IMR-90 (cell line): ENCODE data around the gene CCNA2. TPM values are rescaled to one million over a fixed set of nuclear protein-coding genes. Genes with fewer than 3 reads are reported as not detected.

Source experiments
- ATAC-seq: fragments of 200-7000 bp; cut with Tn5 transposase; 2 replicates; pipeline ENCODE4 v1.9.1; 2020; ENCODE audit warnings: low read depth, mild to moderate bottlenecking, moderate library complexity
- BruUV-seq: library from RNA; stranded (reverse); fragments of 400-500 nt; replicated peaks from 2 replicates; lab custom pipeline; 2021; lab: Mats Ljungman, UMichigan
- CTCF ChIA-PET: fragments of 300-600 bp; formaldehyde crosslinking; extraction: SDS; loops from one replicate; lab custom pipeline; 2021; ENCODE audit warnings: antibody characterized with exemption; lab: Yijun Ruan, JAX
- POLR2A ChIA-PET: fragments of 300-600 bp; sonication (Branson Sonifier 250); formaldehyde crosslinking; loops from one replicate; lab custom pipeline; 2022; ENCODE audit warnings: antibody characterized with exemption; ENCODE audit not compliant: unreplicated experiment; lab: Charles Lee
- DNase-seq: peaks from one replicate; pipeline ENCODE4 v3.0.0; 2013
- H2AFZ ChIP-seq: replicated peaks from 2 replicates; pipeline ENCODE3; 2013; ENCODE audit warnings: low read length, mild to moderate bottlenecking; ENCODE audit not compliant: poor library complexity
- H2AK5ac ChIP-seq: 2 replicates; pipeline ENCODE4 v1.6.1; 2013; ENCODE audit warnings: low read depth, low read length, inconsistent platforms
- H2AK9ac ChIP-seq: replicated peaks from 2 replicates; pipeline ENCODE3; 2013; ENCODE audit warnings: mild to moderate bottlenecking, low read depth, low read length, moderate library complexity; ENCODE audit not compliant: poor library complexity
- H2BK120ac ChIP-seq: 2 replicates; pipeline ENCODE4 v1.6.1; 2013; ENCODE audit warnings: low read depth, low read length, inconsistent platforms
- H2BK15ac ChIP-seq: 3 replicates; pipeline ENCODE4 v1.6.1; 2013; ENCODE audit warnings: low read depth, low read length, inconsistent platforms
- H2BK20ac ChIP-seq: 2 replicates; pipeline ENCODE4 v1.6.1; 2013; ENCODE audit warnings: low read depth, mild to moderate bottlenecking, inconsistent platforms, low read length, moderate library complexity
- H2BK5ac ChIP-seq: 2 replicates; pipeline ENCODE4 v1.6.1; 2013; ENCODE audit warnings: mild to moderate bottlenecking, low read depth, low read length, inconsistent platforms; ENCODE audit not compliant: poor library complexity, severe bottlenecking
- H3K14ac ChIP-seq: replicated peaks from 2 replicates; pipeline ENCODE4 v1.6.1; 2013; ENCODE audit warnings: low read depth, low read length, inconsistent platforms
- H3K18ac ChIP-seq: 2 replicates; pipeline ENCODE4 v1.6.1; 2013; ENCODE audit warnings: low read depth, low read length, control low read depth
- H3K23ac ChIP-seq: 2 replicates; pipeline ENCODE4 v1.6.1; 2013; ENCODE audit warnings: low read depth, low read length, inconsistent platforms
- H3K27ac ChIP-seq: 2 replicates; pipeline ENCODE4 v1.5.1; 2013; ENCODE audit warnings: mild to moderate bottlenecking, control low read depth, low read length; ENCODE audit not compliant: insufficient read depth
- H3K27me3 ChIP-seq: 2 replicates; pipeline ENCODE4 v1.6.1; 2013; ENCODE audit warnings: low read length; ENCODE audit not compliant: control insufficient read depth, insufficient read depth
- H3K36me3 ChIP-seq: 2 replicates; pipeline ENCODE4 v1.6.1; 2013; ENCODE audit warnings: low read length, mixed read lengths; ENCODE audit not compliant: control insufficient read depth, insufficient read depth
- H3K4ac ChIP-seq: 2 replicates; pipeline ENCODE4 v1.6.1; 2013; ENCODE audit warnings: low read depth, low read length, inconsistent platforms
- H3K4me1 ChIP-seq: 2 replicates; pipeline ENCODE4 v1.6.1; 2013; ENCODE audit warnings: low read length, mixed read lengths; ENCODE audit not compliant: control insufficient read depth, insufficient read depth
- H3K4me2 ChIP-seq: 2 replicates; pipeline ENCODE4 v1.6.1; 2013; ENCODE audit warnings: low read depth, mild to moderate bottlenecking, control low read depth, low read length, moderate library complexity
- H3K4me3 ChIP-seq: 2 replicates; pipeline ENCODE4 v1.5.1; 2013; ENCODE audit warnings: low read depth, mild to moderate bottlenecking, control low read depth, low read length, moderate library complexity; ENCODE audit not compliant: insufficient read depth
- H3K56ac ChIP-seq: 2 replicates; pipeline ENCODE4 v1.6.1; 2013; ENCODE audit warnings: low read length, inconsistent platforms; ENCODE audit not compliant: insufficient read depth; ENCODE audit errors: extremely low read depth
- H3K79me1 ChIP-seq, 2 experiments: 2 replicates each; pipeline ENCODE4 v1.6.1; 2013; ENCODE audit warnings: low read length in 2 of 2, inconsistent platforms in 1 of 2, low read depth in 1 of 2
- H3K9ac ChIP-seq: 2 replicates; pipeline ENCODE4 v1.6.1; 2013; ENCODE audit warnings: low read depth, low read length, control low read depth
- H3K9me1 ChIP-seq: 2 replicates; pipeline ENCODE4 v1.6.1; 2013; ENCODE audit warnings: low read length, inconsistent platforms; ENCODE audit not compliant: insufficient read depth
- H3K9me3 ChIP-seq: 2 replicates; pipeline ENCODE4 v1.6.1; 2013; ENCODE audit warnings: low read length; ENCODE audit not compliant: control insufficient read depth, insufficient read depth
- H4K20me1 ChIP-seq: 2 replicates; pipeline ENCODE4 v1.6.1; 2013; ENCODE audit warnings: low read length, inconsistent platforms; ENCODE audit not compliant: insufficient read depth
- H4K5ac ChIP-seq: 2 replicates; pipeline ENCODE4 v1.6.1; 2013; ENCODE audit warnings: mild to moderate bottlenecking, low read depth, low read length, control low read depth
- H4K8ac ChIP-seq, 2 experiments: 2 replicates each; pipeline ENCODE4 v1.6.1; 2013; ENCODE audit warnings: low read depth in 2 of 2, low read length in 2 of 2, control low read depth in 1 of 2, inconsistent platforms in 1 of 2
- H4K91ac ChIP-seq: 2 replicates; pipeline ENCODE4 v1.6.1; 2013; ENCODE audit warnings: low read depth, low read length, inconsistent platforms; ENCODE audit not compliant: insufficient read depth
- BHLHE40 ChIP-seq: fragments of 150-350 bp; IDR thresholded peaks from 2 replicates; pipeline ENCODE4 v1.6.1; 2016; ENCODE audit warnings: mild to moderate bottlenecking, low read depth, low read length
- CEBPB ChIP-seq: IDR thresholded peaks from 2 replicates; pipeline ENCODE4 v1.6.1; 2012; ENCODE audit warnings: low read depth, low read length, improper control_type of control experiment
- CHD1 ChIP-seq: IDR thresholded peaks from 2 replicates; pipeline ENCODE4 v1.6.1; 2012; ENCODE audit warnings: low read depth, low read length, improper control_type of control experiment
- CTCF ChIP-seq: conservative IDR thresholded peaks from 2 replicates; pipeline ENCODE4 v1.5.1; 2012; ENCODE audit warnings: mild to moderate bottlenecking, low read depth, low read length, improper control_type of control experiment
- ELK1 ChIP-seq: fragments of 150-350 bp; IDR thresholded peaks from 2 replicates; pipeline ENCODE4 v1.6.1; 2016; ENCODE audit warnings: low read depth, mild to moderate bottlenecking, low read length, moderate library complexity, borderline replicate concordance
- FOS ChIP-seq: fragments of 150-350 bp; IDR thresholded peaks from 2 replicates; pipeline ENCODE4 v1.6.1; 2016; ENCODE audit warnings: low read depth, low read length
- MAFK ChIP-seq: IDR thresholded peaks from 2 replicates; pipeline ENCODE4 v1.6.1; 2012; ENCODE audit warnings: low read depth, low read length, improper control_type of control experiment
- MAZ ChIP-seq: IDR thresholded peaks from 2 replicates; pipeline ENCODE4 v1.6.1; 2012; ENCODE audit warnings: low read depth, mild to moderate bottlenecking, low read length, improper control_type of control experiment, moderate library complexity, borderline replicate concordance
- MXI1 ChIP-seq: IDR thresholded peaks from 2 replicates; pipeline ENCODE4 v1.6.1; 2012; ENCODE audit warnings: low read depth, mild to moderate bottlenecking, low read length, moderate library complexity, borderline replicate concordance
- NFE2L2 ChIP-seq: fragments of 150-350 bp; IDR thresholded peaks from 2 replicates; pipeline ENCODE4 v1.6.1; 2016; ENCODE audit warnings: low read depth, mild to moderate bottlenecking, low read length
- POLR2A ChIP-seq: IDR thresholded peaks from 2 replicates; pipeline ENCODE4 v1.6.1; 2012; ENCODE audit warnings: mild to moderate bottlenecking, low read depth, low read length
- RAD21 ChIP-seq: IDR thresholded peaks from 2 replicates; pipeline ENCODE4 v1.6.1; 2012; ENCODE audit warnings: low read length, improper control_type of control experiment
- RCOR1 ChIP-seq: IDR thresholded peaks from 2 replicates; pipeline ENCODE4 v1.6.1; 2012; ENCODE audit warnings: mild to moderate bottlenecking, low read length, improper control_type of control experiment; ENCODE audit not compliant: insufficient replicate concordance
- RFX5 ChIP-seq: IDR thresholded peaks from 2 replicates; pipeline ENCODE4 v1.8.0; 2012; ENCODE audit warnings: low read depth, mild to moderate bottlenecking, low read length, moderate library complexity
- SMC3 ChIP-seq: fragments of 150-350 bp; IDR thresholded peaks from 2 replicates; pipeline ENCODE4 v1.6.1; 2016; ENCODE audit warnings: low read depth, mild to moderate bottlenecking, antibody characterized with exemption, low read length, moderate library complexity
- USF2 ChIP-seq: fragments of 150-350 bp; IDR thresholded peaks from 2 replicates; pipeline ENCODE4 v1.6.1; 2017; ENCODE audit warnings: mild to moderate bottlenecking, antibody characterized with exemption, low read length, low read depth
- WGBS, 2 experiments: methylation state at CpG; one replicate each; pipeline versions ENCODE4 v1.1.5 to v1.1.7; 2013; ENCODE audit warnings: missing lambda C conversion rate in 2 of 2; ENCODE audit not compliant: insufficient read length in 1 of 2; ENCODE audit errors: extremely low coverage in 2 of 2; 5-methylcytosine and 5-hydroxymethylcytosine counted together
- dilution Hi-C: fragments of 300-500 bp; cut with HindIII; formaldehyde crosslinking; loops from one replicate; pipeline ENCODE4 v1.14.3; 2018; ENCODE audit warnings: low sequenced_read_pairs; ENCODE audit not compliant: unreplicated experiment
- in situ Hi-C: fragments of 300-500 bp; cut with MboI; formaldehyde crosslinking; loops from 3 replicates; pipeline ENCODE4 v1.14.3; 2019; ENCODE audit warnings: low sequenced_read_pairs, inconsistent platforms, mixed read lengths
- intact Hi-C: fragments of 100-400 bp; cut with micrococcal nuclease; formaldehyde crosslinking; loops from 2 replicates; pipeline ENCODE4 v1.10.0; 2022
- polyA plus RNA-seq, 3 experiments: library from polyadenylated mRNA; depleted of rRNA; stranded (reverse); fragments of >200 nt; gene quantifications; 2 replicates each; pipeline ENCODE4 v1.2.3, GENCODE V29; 2012; ENCODE audit warnings: low replicate concordance in 1 of 3
- total RNA-seq: library from RNA; depleted of rRNA; stranded (reverse); fragments of >200 nt; gene quantifications from 2 replicates; pipeline ENCODE4 v1.2.3, GENCODE V29; 2012

Gene CCNA2
- total and polyA plus RNA-seq, 2 of the 4 experiments (the other 2 are of a cell fraction): 22.8 to 54.3 TPM

- H4K20me1 ChIP-seq: no peaks in the 10 kb centered on the region
- no CpG with 5 or more reads among the region's 1 CpG for WGBS, 2 experiments
- 0 out of 3 replicates have a peak overlapping the region, but pooled peaks have one; percentile 41 for H2BK15ac ChIP-seq
- no peak overlapping the region for H3K23ac ChIP-seq
- no peaks in the 10 kb centered on the region for H3K79me1 ChIP-seq
- in situ Hi-C loops (no loop called here), intact Hi-C loops (no loop called here), dilution Hi-C loops (no loop called here)
- POLR2A ChIA-PET: no interaction called here
- H2AK9ac ChIP-seq: no peak overlapping the region
- no peak overlapping the region for H2AFZ ChIP-seq
- no peak overlapping the region for H3K4me2 ChIP-seq
- no peak overlapping the region for H4K91ac ChIP-seq
- 0 out of 2 replicates have a peak overlapping the region, but pooled peaks have one; percentile 15 for H3K14ac ChIP-seq
- BruUV-seq: no TSS peak
- no peak overlapping the region for H3K27ac ChIP-seq
- 0 out of 2 replicates have a peak overlapping the region, but pooled peaks have one; percentile 16 for H3K4ac ChIP-seq
- no peaks in the 10 kb centered on the region for H3K9me3 ChIP-seq
- CTCF ChIA-PET: no interaction called here
- H3K56ac ChIP-seq: no peak overlapping the region
- no peaks in the 10 kb centered on the region for H3K36me3 ChIP-seq
- H4K5ac ChIP-seq: no peak overlapping the region
- H3K18ac ChIP-seq: peak overlapping the region; percentile 9; the same call in 1 of the 2 replicates
- peak overlapping the region; percentile 42; the same call in 1 of the 2 replicates for H2AK5ac ChIP-seq
- 0 out of 4 replicates have a peak overlapping the region, but pooled peaks of 1 of the 2 experiments have one; percentile 15 for H4K8ac ChIP-seq
- H3K4me3 ChIP-seq: no peak overlapping the region
- H3K9ac ChIP-seq: no peak overlapping the region
- no peak overlapping the region for H2BK20ac ChIP-seq
- TF ChIP-seq MAFK: no peak
- no peak for TF ChIP-seq RAD21
- no peak for TF ChIP-seq MXI1
- no peak for TF ChIP-seq BHLHE40
- TF ChIP-seq NFE2L2: no peak
- no peak for TF ChIP-seq CHD1
- TF ChIP-seq POLR2A: no peak
- no peak for TF ChIP-seq USF2
- no peak for TF ChIP-seq CEBPB
- no peak for TF ChIP-seq FOS
- no peak for TF ChIP-seq RCOR1
- TF ChIP-seq SMC3: no peak
- no peak for TF ChIP-seq RFX5
- TF ChIP-seq ELK1: no peak
- no peak for TF ChIP-seq CTCF
- no peak for TF ChIP-seq MAZ
- DNase-seq (no peak), ATAC-seq (no peak)
- peak overlapping the region; percentile 3 for H2BK5ac ChIP-seq
- peak overlapping the region; percentile 52 for H2BK120ac ChIP-seq
- no peaks in the 10 kb centered on the region for H3K27me3 ChIP-seq
- H3K4me1 ChIP-seq: peaks cover 11% of the 10 kb centered on the region
- peaks cover 3% of the 10 kb centered on the region; the same call in 1 of the 2 replicates for H3K9me1 ChIP-seq
Observed at GRCh38 chr4:121773883-121774282, 49.8 kb downstream of the CCNA2 start.
